C1 segment of cervical spinal cord (tissue), 14 donors: ENCODE measurements around the gene MBNL2.

Experiments
- DNase-seq, 14 donors: peaks; one replicate each; lab custom pipeline; 2025; lab: John Stamatoyannopoulos, UW

The MBNL2 gene

DNA sequence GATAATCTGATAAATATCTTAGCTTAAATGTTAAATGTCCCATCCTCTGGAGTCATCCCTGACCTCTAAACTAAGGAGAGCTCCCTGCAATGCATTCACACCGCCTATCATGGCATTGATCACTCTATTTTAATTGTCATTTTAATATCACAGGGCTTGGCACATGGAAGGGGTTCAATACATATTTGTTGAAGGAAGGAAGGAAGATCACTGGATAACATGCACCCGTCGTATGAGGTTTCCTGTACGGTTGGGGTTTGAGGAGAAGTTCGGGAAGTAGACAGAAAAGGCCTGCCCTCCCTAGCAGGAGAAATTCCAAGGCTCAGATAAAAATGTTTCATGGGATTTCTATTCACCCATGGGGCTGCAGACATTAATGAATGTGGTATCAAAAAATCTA, 102.0 kb downstream of the MBNL2 start:
- no peak for DNase-seq

DNA sequence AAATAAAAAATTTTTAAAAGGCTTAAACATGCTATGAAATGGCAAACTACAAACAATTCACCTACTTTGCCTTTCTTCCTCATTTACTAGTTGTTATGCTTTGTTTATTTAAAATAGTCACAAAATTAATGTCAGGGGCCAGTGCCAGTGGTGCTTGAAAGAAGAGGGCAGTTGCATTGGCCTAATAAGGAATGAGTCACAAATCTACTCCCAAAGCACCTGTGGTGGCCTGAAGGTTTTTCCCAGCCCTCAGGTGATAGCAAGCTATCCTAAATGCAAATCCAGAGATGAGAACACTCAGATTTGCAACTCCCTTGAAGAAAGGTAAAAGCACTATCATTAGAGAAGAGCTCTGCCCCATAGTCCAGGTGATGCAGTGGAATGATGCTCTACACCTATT, 103.6 kb downstream of the MBNL2 start:
- DNase-seq, result no peak

DNA sequence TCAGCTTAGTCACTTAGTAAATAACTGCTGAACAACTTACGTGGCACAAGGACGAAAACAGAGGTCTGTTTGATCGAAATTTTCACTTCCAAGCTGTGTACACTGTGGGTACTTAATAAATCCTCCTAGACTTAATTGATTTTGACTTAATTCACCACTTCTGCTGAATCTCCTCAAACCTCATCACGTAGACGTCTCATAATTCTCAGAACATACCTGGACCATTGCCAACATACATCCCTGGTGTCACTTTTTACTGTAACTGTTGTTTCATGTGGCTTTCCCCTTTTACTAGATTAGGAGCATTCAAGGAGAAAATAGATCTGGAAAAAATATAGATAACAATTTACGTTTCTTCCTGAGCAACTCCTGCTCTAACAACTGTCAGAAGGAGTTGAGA, 105.0 kb downstream of the MBNL2 start:
- DNase-seq, result no peak

DNA sequence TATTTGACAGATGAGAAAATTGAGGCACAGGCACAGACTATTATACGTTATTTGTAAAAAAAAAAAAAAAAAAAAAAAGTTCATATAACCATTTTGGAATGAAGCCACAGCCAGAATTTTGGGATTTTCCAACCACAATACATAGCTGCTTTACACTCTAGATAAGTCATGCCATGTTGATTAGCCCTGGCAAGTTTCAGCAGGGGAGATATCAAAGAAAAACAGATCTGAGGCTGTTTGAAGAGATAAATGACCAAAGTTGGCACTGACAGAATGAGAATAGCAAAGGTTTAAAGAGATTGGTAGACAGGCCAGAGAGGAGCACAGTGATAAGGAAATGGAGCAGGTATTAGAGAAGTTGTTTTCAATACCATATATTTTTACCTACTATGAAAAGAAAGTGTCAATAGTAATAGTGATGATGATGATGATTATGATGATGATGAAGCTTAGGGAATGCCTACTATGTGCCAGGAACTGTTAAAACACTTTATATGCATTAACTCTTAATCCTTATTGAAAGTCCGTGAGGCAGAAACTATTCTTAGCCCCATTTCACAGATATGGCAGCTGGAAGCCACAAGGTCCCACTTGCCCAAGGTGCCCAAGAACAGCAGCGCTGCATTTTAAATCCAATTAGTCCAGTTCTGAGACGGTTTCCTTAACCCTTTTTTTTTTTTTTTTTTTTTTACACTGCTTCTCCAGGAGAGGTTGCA, 105.5 kb downstream of the MBNL2 start:
- peak in 1 of 14 donors; percentile 11 for DNase-seq

DNA sequence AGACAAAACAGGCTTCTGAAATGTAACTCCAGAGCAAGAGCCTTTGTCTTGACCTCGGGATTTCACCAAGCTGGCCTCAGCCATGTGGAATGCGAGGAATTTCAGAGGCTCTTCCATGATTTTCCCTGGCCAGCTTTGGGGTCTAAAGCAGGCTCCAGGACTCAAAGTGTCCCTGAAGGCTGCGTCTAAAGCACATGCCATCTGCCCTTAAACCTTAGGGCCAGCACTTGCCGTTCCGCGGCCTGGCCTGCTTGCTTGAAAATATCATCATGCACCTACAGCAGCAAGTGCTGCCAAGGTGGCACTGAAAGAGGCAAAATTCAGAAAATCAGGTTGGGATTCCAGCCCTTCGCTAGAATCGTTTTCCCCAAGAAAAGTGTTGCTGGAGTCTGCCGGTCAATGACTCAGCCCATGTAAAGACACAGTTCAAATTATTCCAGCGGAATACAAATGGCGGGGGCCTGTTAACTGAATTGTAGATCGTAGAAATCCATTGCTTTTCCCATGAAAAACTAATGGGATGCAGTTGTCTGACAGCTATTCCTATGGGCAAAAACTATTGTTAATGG, 106.2 kb downstream of the MBNL2 start:
- DNase-seq, result peak in 2 of 14 donors; percentile 18 to 74

DNA sequence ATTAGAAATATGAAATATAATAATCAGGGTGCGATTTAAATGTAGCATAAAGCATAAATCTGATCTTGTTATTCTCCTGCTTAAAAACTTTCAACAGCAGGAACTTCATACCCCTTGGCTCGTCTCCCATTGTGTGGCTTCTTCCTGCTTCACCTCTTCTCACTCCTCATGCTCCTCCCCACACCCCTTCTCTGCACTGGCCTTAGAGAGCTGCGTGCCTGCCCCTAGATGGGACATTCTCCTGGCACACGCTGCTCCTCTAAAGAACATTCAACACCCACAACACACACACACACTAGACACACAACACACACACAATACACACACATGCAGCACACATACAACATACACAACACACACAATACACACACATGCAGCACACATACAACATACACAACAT, 107.2 kb downstream of the MBNL2 start:
- DNase-seq, result no peak

DNA sequence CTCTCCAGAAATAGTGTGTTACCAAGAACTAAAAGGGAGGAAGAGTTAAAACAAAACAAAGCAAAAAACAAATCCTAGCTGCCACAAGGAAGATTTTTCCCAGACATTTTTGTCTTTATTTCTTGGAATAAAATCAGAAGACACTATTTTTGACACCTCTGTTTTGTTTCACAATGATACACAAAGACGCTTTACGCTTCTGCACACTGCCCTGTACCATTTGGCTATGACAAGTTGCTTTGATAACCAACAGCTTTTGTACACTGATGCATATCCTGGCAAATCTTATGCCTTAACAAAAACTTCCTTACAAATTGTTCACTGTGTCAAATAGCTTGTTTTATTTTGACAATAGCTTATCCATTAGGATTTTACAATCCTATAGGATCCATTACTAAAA, 108.3 kb downstream of the MBNL2 start:
- no peak for DNase-seq

DNA sequence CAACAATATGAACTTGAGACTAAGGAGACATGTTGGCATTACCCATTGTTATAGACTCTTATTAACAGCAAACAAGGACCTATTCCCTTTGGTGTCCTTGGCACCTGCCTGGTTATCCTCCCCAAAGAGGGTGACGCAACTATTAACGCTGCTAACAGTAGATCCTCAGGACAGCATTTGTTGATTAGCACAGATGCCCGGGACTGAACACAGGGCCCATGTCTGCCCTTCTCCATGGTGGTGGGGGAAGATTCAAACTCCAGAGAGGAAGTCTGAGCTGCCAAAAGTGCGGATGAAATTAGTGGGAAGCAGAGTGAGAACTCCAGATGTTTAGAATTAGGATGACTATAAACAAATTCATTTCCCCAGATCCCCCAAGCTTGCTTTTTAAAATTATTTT, 110.6 kb downstream of the MBNL2 start:
- DNase-seq, result no peak

DNA sequence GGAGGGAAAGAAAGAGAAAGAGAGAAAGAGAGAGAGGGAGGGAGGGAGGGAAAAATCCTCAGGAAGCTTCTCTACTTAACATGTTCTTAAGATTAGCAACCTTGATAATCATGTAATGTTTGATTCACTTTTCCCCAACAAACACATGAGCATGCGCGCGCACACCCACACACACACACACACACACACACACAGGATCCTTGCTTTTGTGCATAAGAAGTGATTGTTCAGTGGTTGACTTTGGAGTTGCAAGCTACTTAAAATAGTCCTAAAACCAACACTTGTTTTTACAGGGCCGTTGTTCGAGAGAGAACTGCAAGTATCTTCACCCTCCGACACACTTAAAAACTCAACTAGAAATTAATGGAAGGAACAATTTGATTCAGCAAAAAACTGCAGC, 111.8 kb downstream of the MBNL2 start:
- no peak for DNase-seq

DNA sequence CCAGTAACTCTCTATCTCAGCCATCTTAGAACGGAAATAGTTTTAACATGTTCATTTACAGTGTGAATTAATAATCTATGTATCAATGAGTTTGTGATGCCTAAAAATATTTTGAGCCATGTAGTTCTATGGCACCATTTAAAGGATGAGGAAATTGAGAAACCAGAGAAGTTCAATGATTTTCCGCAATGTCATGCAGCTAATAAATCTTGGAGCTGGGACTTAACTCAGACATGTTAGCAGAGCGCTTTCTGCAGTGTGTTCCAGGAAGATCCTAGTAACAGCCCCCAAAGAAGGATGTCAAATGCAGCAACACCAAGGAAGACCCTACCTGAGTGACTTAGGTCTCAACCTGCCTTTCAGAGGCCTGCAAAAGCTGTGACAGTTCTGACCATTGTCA, 112.6 kb downstream of the MBNL2 start:
- no peak for DNase-seq

DNA sequence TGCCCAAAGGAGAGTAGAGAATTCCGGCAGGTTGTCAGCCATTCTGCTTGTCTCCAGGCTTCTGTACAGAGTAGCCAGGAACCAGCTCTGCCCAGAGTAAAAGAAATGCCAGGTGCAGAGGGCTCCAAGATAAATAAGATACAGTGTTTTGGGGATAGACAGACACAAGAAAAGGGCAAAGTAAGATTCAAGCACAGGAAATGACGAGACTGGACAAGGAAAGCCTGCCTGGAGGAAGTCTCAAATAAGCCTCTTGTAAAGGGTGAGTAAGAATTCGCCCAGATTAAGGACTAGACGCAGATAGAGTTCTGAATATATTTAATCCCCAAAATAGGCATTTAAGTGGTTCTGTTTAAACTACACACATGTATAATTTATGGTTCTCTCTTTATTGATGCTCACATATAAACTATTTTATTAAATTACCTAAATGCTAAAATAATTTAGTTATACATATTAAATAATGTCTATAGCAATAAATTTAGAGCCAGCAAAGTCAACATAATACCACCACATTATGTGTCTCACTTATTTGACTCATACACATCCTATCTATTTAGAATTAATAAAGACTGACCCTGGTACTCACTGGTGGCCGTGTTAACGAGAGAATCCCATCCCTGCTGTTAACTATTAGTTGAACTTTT, 113.5 kb downstream of the MBNL2 start:
- DNase-seq, result no peak

DNA sequence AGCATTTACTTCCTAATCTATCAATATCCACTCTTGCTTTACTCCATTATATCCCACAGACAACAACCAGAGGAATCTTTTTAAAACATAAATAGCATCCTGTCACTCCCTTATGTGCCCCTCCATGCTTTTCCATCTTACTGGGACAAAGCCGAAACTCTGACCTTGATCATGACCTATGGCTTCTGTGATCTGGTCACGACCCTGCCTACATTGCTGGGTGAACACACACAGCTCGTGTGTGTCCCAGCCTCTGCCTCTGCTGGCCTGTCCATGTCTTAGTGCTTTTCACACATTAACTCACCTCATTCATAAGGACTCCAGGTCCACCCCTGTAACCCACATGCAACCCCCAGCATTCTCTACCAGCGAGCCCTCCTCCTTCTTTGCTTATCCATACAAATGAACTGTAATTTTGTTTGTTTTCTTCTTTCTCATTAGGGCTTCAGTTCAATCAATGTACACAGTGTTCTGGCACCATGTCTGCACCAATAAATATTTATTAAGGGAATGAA, 115.9 kb downstream of the MBNL2 start:
- no peak for DNase-seq

DNA sequence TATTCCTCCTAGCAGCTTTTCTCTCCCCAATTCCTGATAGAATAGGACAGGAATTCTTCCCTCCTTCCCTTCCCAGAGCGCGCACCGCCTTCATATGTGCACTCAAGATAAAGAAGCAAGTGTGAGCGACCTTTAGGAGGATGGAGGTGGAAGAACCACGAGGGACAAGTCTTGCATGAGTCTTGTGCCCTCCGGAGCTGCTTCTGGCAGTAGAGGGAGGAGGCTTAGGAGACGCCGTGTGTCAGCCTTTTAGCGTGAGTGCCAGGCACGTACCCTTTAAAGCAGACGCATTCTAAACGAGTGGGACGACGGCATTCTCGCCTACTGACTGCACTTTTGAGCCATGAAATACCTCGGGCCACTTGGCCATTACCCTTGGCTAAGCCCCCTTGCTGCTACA, 116.4 kb downstream of the MBNL2 start:
- DNase-seq, result no peak

DNA sequence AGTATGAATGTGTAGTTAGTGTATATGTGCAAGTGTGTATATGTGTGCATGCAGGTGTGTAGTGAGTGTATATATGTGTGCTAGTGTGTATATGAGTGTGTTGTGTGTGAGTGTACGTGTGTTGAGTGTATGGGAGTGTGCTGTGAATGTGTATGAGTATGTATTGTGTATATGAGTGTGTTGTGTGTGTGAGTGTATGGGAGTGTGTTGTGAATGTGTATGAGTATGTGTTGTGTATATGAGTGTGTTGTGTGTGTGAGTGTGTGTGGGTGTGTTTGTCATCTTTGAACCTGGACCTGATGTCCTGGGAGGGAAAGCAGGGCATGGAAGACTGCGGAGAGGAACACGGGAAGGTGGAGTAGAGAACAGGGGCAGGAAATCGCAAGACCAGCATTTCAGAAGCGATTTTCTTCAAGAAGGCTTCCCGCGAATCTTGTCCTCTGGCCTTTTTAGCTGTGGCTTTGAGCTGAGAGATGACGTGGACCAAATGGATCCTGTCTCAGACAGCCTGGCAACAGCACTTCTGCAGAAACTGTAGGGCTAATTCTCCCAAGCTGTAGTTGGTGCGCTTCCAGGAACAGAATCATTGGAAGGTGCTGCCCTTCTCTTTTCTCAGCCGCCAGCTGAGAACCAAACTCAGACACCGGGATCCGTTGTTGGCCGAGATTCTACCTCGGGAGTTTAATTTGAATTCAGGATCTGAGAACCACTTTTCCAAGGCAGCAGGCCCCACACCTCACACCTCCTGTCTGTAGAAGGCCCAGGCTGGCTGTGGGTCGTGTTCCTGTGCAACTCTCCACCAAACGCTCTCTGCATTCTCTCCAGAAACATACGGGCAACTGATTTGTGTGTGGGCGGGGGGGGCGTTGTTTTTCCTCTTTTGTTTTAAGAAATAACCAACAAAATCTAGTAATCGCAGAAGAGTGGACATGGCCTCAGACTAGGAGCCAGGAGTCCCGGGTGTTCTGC, 117.2 kb downstream of the MBNL2 start:
- peak in 4 of 14 donors; percentile 28 to 66 (median 43) for DNase-seq

DNA sequence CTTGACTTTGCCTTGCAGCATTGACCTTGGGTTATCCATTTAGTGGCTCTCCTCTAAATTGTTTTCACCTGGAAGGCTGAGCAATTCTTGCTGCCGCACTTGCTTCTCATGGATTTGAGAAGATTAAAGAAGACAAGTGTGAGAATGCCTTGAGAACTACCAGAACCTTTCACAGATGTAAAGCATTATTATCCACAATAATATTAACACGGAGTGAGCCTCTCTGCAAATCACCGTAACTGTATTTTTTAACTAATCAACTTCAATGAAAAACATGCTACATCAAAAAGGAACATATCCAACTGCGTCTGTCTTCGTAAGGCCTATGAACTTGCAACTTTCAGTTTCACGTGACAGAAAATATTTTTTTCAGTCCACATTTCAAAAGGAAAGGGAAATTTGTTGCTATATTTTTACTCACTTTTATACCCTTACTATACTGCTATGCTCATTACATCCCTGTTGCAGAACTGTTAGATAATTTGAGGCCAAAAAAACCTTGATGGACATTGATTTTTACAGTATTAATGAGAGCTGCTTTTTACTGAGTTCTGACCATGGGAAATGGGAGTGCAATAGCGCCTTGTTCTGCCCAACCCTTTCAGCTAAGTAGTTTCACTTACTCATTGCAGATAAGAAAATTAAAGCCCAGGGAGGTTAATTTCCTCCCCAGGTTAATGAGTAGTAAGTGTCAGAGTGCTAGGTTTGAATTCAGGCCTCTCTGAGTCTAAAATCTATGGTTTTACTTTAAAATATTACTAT, 118.0 kb downstream of the MBNL2 start:
- no peak for DNase-seq

DNA sequence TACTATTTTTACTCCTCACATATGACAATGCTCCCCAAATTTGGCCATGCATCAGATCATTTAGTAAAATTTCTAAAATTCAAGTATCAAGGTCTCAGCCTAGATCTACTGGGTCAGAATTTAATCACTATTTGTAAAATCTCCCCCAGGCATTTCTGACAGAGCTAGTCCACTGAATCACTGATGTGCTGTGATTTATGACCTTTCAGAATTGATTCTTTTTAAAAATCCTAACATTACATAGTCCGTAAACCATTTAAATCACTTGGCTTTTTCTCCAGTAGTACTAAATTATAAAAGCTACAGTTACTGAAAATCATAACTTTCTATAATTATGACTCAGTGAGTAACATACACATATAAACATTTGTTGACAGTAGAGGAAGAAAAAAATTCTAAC, 119.0 kb downstream of the MBNL2 start:
- DNase-seq, result no peak

DNA sequence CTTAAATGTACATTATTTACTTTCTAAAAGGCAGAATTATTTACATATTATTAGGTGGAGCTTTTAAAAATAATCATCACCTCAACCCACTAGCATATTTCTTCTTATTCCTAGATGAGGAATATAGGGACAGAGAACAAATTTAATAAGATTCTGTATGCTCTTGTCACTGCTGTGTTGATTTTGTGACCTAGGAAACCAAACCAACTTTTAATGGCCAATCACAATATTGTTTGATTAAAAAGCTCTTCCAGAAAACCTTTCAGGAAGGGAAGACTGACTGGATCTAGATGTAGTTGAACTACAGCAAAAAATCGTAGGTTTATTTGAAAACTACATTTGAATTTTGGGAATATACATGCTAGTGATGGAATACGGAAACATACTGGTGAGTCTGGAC, 120.0 kb downstream of the MBNL2 start:
- DNase-seq, result no peak

DNA sequence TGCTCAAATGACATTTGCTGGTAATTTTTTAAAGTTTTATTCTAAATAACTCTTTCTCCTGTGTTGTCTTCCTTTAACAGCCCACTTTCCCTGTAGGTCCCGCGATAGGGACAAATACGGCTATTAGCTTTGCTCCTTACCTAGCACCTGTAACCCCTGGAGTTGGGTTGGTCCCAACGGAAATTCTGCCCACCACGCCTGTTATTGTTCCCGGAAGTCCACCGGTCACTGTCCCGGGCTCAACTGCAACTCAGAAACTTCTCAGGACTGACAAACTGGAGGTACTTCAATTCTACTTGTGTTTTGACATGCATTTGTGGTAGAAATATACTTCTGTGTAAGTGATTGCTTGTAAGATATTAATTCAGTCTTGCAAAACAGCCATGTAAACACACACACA, 120.8 kb downstream of the MBNL2 start:
- DNase-seq, result no peak

DNA sequence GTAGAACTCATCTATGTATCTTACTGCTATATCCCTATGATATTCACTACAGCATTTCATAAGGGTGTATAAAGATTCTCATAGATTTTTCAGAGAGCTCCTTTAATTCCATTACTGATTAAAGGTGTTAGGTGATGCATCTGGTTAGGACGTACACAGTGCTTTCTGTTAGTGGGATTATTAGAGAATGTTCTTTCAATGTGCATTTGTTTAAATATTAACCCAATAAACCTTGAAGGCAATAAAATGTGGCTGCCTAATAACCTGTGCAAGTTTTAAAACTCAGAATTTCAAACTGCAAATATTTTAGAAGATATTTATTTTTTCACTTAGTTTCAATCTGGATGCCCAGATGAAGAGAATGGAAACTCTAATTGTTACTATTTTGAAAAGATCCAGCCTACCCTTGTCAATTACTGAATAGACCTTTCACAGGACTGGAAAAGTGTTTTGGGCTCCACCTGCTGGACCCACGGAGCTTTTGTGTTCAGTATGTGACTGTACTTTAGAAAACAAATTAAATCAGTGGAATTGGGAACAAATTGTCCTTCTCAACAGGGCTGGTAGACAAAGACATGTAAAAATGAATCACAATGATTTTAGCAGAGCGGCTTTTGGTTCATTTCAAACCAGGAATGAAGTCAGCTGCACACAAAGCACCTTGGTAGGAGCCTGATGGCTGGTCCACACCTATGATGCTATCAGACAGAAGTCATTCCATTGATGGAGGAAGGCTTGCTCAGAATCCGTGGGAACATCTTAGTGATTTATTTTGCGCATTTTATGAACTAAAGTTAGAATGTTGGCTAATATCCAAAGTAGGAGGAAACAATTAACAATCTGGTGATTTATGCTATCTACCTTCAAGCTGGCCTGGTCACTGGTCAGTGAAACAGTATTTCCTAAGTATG, 122.4 kb downstream of the MBNL2 start:
- DNase-seq, result peak in 5 of 14 donors; percentile 16 to 66 (median 25)

DNA sequence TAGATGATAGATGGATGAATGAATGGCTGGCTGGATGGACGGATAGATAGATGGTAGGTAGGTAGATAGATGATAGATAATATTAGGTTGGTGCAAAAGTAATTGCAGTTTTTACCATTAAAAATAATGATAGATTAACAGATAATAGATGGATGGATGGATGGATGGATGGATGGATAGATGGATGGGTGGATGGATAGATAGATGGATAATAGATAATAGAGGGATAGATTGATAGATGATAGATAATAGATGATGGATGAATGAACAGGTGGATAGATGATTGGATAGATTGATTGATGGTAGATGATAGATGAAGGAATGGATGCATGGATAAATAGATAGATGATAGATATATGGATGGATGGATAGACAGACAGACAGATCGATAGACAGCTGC, 124.0 kb downstream of the MBNL2 start:
- no peak for DNase-seq
